Fibroblast of the aortic adventitia (primary cell): Measurements from ENCODE around the gene CACNG8. TPM values are rescaled to one million over a fixed set of nuclear protein-coding genes. Genes with fewer than 3 reads are reported as not detected.
A peak's percentile ranks its signal among the peaks of the same experiment; 100 is the strongest.
"Not testable (repeated sequence)": the region's sequence is repeated elsewhere in the genome, so short reads cannot be mapped to it uniquely, and the experiment has no call there.

Experiments used
- DNase-seq: peaks from one replicate; pipeline ENCODE4 v3.0.0-alpha.2; 2010; ENCODE audit warnings: low read depth
- H3K4me3 ChIP-seq: 2 replicates; pipeline ENCODE4 v1.5.1; 2011; ENCODE audit warnings: low read depth, mild to moderate bottlenecking, control low read depth, low read length, moderate library complexity
- total RNA-seq: library from RNA; depleted of rRNA; stranded (reverse); fragments of >200 nt; gene quantifications from 2 replicates; pipeline ENCODE4 v1.2.3, GENCODE V29; 2012; ENCODE audit warnings: low replicate concordance
- TF ChIP-seq, protein P1 (sequence below): IDR thresholded peaks from 2 replicates; pipeline ENCODE4 v1.5.1; 2011; ENCODE audit warnings: mild to moderate bottlenecking, low read length, control low read depth, inconsistent platforms; ENCODE audit not compliant: insufficient read depth

Gene CACNG8
- total RNA-seq, 1 donor: 0.45 TPM

DNA sequence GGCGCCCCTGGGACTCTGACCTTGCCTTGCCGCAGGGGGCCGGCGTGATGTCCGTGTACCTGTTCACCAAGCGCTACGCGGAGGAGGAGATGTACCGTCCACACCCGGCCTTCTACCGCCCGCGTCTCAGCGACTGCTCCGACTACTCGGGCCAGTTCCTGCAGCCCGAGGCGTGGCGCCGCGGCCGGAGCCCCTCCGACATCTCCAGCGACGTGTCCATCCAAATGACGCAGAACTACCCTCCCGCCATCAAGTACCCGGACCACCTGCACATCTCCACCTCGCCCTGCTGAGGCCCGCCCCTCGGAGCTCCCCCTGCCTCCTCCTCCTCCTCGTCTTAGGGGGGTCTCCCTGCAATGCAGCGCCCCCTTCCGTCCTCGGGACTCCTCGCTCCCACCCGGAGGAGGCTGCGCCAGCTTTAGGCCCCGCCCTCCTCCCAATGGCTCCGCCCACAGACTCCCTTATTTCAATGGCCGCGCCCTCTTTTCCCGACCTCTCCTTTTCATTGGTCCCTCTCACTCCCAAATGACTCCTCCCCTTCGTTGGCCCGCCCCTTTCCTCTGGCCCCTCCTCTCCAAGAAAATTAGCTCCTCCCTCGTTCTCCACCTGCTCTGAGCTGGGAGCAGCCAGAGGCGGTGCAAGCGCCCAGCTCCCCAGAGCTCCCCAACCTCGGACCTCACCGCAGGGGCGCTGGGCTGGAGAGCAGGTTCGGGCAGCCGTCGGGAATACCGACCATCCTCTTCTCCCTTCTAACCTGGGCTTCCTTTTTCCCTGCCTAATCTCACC lies 20.5 kb upstream of the CACNG8 start:
- no peak for DNase-seq
- H3K4me3 ChIP-seq: no peak overlapping the region
- TF ChIP-seq, protein P1, sequence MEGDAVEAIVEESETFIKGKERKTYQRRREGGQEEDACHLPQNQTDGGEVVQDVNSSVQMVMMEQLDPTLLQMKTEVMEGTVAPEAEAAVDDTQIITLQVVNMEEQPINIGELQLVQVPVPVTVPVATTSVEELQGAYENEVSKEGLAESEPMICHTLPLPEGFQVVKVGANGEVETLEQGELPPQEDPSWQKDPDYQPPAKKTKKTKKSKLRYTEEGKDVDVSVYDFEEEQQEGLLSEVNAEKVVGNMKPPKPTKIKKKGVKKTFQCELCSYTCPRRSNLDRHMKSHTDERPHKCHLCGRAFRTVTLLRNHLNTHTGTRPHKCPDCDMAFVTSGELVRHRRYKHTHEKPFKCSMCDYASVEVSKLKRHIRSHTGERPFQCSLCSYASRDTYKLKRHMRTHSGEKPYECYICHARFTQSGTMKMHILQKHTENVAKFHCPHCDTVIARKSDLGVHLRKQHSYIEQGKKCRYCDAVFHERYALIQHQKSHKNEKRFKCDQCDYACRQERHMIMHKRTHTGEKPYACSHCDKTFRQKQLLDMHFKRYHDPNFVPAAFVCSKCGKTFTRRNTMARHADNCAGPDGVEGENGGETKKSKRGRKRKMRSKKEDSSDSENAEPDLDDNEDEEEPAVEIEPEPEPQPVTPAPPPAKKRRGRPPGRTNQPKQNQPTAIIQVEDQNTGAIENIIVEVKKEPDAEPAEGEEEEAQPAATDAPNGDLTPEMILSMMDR: peak; percentile 8

DNA sequence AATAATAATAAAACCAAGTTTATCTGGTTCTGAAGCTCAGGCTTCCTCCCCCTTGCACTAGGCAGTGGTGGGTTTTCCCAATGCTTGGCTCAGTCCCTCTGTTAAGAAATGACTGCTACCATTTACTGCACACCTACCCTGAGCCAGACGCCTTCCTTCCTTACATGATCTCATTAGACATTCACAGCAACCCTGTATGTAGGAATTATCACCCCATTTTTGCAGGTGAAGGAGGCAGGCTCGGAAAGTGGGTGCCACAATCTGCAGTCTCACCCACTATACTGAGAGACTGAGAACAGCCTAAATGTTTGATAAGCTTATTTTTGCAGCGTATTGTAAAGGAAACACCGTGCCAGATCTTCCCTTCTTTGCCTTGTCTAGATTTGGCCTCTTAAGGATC lies 18.3 kb upstream of the CACNG8 start:
- DNase-seq: no peak
- H3K4me3 ChIP-seq: no peak overlapping the region
- TF ChIP-seq, protein P1: no peak

DNA sequence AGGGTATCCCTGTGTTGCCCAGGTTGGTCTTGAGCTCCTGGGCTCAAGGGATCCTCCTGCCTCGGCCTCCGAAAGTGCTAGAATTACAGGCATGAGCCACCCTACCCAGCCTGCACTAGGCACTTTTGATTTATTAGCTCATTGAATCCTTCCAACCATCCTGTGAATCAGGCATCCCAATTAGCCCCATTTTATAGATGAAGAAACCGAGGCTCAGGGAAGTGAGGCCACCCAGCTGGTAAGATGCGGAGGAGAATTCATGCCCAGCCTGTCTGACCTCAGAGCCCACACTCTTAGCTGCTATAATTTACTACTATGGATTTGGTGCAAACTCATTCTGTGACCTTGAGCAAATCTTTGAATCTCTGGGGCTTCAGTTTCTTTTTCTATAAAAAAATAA lies 17.8 kb upstream of the CACNG8 start:
- TF ChIP-seq, protein P1: no peak
- H3K4me3 ChIP-seq: no peak overlapping the region
- no peak for DNase-seq

DNA sequence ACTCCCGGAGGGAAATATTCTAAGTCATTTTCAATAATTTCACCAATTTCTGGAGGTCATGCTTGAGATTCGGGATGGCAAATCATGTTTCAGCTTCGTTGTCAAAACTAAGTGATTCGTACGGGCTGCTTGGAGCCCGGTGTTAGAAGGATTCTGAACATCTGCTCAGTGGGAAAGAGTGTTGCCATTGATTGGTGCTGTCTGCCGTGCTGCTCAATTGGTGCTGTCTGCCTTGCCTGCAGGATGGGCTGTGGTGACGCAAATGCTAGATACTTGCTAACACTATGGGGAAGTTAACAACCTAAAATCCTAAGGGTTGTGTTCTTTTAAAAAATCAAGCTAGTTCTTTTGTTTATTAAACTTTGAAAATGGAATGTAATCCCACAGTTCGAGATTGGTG lies 17.3 kb upstream of the CACNG8 start:
- TF ChIP-seq, protein P1: no peak
- DNase-seq: peak; percentile 50
- H3K4me3 ChIP-seq: no peak overlapping the region

DNA sequence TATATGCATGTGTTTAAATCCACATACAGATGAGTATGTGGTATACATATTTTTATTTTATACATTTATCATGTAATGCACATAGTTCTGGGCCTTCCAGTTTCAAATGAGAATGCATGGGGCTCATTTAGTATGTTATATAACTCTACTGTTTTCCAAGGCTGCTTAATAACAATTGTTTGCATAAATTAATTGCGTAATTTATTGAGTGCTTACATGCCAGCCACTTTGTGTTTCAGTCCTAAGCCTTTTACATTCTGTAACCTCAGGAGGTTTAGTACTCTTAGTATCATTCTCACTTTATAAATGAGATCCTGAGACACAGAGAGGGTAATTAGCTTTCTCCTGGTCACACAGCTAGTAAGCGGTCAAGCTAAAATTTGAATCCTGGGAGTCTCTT lies 16.7 kb upstream of the CACNG8 start:
- TF ChIP-seq, protein P1: no peak
- no peak for DNase-seq
- H3K4me3 ChIP-seq: no peak overlapping the region

DNA sequence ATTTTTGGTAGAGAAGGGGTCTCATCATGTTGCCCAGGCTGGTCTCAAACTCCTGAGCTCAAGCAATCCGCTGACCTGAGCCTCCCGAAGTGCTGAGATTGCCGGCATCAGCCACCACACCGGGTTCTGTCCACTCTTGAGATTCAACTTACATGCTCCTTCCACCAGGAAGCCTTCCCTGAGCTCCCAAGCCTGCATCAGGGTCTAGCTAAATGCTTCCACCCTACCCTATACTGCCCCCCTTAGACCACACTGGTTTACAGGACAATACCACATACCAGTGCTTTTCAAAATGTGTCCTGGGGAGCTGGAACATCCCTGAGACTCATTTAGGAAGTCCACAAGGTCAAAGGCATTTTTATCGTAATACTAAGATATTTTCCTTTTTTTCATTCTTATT lies 15.1 kb upstream of the CACNG8 start:
- DNase-seq: no peak
- TF ChIP-seq, protein P1: peak; percentile 21
- H3K4me3 ChIP-seq: no peak overlapping the region

DNA sequence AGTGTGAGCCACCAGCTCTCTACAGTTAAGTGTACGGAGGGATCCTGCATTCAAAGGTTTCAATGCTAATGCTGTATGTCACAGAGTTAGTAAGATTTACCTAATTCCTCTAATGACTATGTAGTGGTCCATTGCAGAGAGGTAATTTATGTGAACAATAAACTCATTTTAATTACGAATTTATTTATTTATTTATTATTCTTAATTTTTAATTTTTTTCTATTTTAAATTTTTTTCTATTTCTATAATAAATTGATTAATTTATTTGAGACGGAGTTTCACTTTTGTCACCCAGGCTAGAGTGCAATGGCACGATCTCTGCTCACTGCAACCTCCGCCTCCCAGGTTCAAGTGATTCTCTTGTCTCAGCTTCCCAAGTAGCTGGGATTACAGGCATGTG lies 14.1 kb upstream of the CACNG8 start:
- not testable (repeated sequence) for DNase-seq

More for the DNA sequence above, 14.1 kb upstream of the CACNG8 start:
- H3K4me3 ChIP-seq: not testable (repeated sequence)
